Left kidney (tissue), 2 donors: ENCODE results near the gene VPS11. TPM values are rescaled to one million over a fixed set of nuclear protein-coding genes. Genes with fewer than 3 reads are reported as not detected.
A peak's percentile ranks its signal among the peaks of the same experiment; 100 is the strongest.

Experiments used
- DNase-seq: peaks from one replicate; pipeline ENCODE4 v3.0.0-alpha.2; 2013
- polyA plus RNA-seq: library from polyadenylated mRNA; unstranded; fragments of 120-200 nt; gene quantifications from one replicate; pipeline ENCODE4 v1.2.1, GENCODE V29; 2013; ENCODE audit not compliant: insufficient read length

VPS11 gene
- polyA plus RNA-seq, 1 donor, result 59.9 TPM

DNA sequence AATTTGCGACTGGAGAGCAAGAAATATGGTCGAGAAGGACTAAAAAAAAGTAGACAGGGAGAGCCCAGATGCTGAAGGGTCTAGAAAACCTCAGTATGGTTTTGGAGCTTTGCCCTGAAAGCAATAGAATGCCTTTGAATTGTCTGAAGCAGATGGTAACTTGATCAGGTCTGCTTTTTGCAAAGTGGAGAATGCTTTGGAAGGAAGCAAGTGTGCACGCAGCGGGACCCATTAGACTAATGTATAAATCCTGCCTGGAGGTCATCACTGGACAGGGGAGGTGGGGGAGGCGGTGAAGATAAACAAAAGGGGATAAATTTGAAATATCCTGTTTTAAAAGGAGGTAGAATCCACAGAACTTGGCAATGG lies 53.0 kb downstream of the VPS11 start:
- DNase-seq, result peak; percentile 66

DNA sequence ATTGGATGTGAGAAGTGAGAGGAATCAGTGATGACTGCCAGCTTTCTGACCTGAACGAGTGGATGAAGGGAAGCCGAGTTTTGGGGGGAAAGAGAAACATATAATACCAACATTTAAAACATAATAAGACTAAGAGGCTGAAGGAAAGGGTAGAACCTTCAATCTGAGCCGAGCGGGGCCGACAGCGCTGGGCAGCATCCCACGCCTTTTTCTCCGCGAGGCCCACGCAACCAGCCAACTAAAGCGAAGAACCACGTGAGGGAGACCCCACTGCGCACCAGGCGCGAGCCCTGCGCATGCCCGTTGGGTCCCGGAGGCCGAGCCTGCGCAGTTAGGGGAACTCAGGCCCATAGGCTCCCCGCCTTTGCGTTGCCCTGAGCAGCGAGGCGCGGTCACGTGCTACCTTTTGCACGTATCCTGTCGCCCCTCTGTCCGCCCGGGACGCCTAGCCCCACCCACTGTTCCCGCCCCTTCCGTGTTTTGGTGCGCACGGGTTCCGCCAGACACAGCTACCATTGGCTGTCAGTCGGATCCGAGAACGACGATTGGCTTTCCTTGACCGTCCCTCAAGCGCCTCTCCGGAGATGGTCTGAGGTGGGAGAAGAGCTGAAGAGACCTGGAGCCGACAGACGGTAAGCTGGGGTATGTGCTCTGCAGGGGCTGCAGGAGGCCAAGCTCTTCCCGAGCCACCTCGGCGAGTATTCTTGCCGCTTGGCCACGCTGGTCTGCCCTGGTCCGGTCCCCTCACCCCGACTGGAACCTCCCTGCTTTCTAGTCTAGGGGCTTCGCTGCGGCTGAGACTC lies 53.6 kb downstream of the VPS11 start, which contains the start of gene HINFP:
TSS of gene HINFP (plus strand) at position 573 of the 803 bp plus-strand sequence. CDS start 5,365 bp downstream, outside the sequence.
- peak; percentile 98 for DNase-seq

DNA sequence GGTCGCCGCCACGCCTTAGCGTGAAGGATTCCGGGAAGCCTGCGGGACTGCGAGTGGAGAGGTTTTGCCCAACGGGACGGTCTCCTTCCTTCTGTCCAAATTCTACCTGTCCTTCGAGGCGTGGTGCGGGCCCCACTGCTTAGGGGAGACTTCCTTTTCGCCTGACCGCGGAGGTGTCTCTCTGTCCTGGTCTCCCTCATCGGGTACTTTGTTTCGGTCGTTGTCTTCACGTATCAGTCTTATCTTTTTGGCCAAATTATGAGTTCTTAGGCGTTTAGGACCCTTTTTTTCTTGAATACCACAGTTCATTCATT lies 54.1 kb downstream of the VPS11 start:
- no peak for DNase-seq

DNA sequence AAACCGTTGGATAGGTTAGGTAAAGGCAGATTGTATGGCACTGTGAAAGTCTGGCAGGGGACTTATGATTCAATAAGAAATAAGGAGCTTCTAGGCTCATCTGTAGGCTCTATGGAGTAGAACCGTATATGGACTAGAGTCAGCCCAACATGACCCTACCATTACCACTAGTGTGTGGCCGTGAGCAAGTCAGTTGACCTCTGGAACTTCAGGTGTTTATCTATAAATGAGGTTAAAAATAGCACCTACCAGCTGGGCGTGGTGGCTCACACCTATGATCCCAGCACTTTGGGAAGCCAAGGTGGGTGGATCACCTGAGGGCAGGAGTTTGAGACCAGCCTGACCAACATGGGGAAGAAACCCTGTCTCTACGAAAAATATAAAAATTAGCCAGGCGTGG lies 58.2 kb downstream of the VPS11 start:
- no peak for DNase-seq

DNA sequence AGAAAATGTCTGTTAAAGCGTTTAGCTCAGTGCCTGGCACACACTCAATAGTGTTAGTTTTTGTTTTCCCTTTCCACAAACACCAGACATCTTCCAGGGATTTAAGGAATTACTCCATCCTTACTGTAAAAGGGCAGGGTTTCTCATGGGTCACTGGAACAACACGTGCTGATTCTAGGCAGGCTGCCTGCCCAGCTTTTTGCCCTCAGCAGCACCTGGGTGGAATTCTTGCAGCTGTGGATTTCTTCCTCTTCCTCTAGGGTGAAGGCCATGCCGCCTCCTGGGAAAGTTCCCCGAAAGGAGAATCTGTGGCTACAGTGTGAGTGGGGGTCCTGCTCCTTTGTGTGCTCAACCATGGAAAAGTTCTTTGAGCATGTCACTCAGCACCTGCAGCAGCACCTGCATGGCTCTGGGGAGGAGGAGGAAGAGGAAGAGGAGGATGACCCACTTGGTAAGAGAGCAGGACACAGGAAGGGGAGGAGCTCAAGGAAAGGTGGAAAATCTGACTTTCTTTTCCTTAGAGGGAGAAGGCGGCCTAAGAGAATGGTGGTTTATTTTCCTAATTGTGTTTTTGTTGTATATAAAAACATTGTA lies 59.2 kb downstream of the VPS11 start:
- no peak for DNase-seq

DNA sequence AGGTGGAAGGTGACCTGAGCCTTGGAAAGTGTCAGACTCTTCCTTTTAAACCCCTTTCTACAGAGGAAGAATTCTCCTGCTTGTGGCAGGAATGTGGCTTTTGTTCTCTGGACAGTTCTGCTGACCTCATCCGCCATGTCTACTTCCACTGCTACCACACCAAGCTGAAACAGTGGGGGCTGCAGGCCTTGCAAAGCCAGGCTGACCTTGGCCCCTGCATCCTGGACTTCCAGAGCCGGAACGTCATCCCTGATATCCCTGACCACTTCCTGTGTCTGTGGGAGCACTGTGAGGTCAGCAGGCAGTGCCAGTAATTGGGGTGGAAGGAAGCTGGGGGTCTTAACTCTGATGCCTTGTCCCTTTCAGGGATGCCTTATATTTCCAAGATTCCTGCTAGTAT lies 63.0 kb downstream of the VPS11 start:
- DNase-seq, result no peak

Other genes with a start within 250 kb of the VPS11 start
- not detected for gene CXCR5, start 183.9 kb upstream of the VPS11 start, polyA plus RNA-seq
- gene BCL9L, start 141.9 kb upstream of the VPS11 start, polyA plus RNA-seq, result 27.6 TPM
- gene UPK2, start 111.5 kb upstream of the VPS11 start, polyA plus RNA-seq, result 11.8 TPM
- 0.13 TPM for gene FOXR1, start 96.1 kb upstream of the VPS11 start, polyA plus RNA-seq
- 52.8 TPM for gene CENATAC, start 69.7 kb upstream of the VPS11 start, polyA plus RNA-seq
- 993 TPM for gene RPS25, start 49.5 kb upstream of the VPS11 start, polyA plus RNA-seq
- gene TRAPPC4, start 49.1 kb upstream of the VPS11 start, polyA plus RNA-seq, result 87.6 TPM
- 97.8 TPM for gene SLC37A4, start 36.9 kb upstream of the VPS11 start, polyA plus RNA-seq
- 114 TPM for gene HYOU1, start 10.6 kb upstream of the VPS11 start, polyA plus RNA-seq
- 26.7 TPM for gene HMBS, start 17.1 kb downstream of the VPS11 start, polyA plus RNA-seq
- gene DPAGT1, start 34.0 kb downstream of the VPS11 start, polyA plus RNA-seq, result 63.5 TPM
- 11.1 TPM for gene C2CD2L, start 39.5 kb downstream of the VPS11 start, polyA plus RNA-seq
- 43.3 TPM for gene HINFP, start 53.8 kb downstream of the VPS11 start, polyA plus RNA-seq
- 1.0 TPM for gene ABCG4, start 81.2 kb downstream of the VPS11 start, polyA plus RNA-seq
- 10.0 TPM for gene NLRX1, start 100.9 kb downstream of the VPS11 start, polyA plus RNA-seq
- 19.2 TPM for gene NHERF4, start 117.7 kb downstream of the VPS11 start, polyA plus RNA-seq
- gene CBL, start 138.5 kb downstream of the VPS11 start, polyA plus RNA-seq, result 24.4 TPM
- 42.5 TPM for gene MCAM, start 249.3 kb downstream of the VPS11 start, polyA plus RNA-seq